AG10803 (cell line): ENCODE data around the gene SPRED2.

Experiments used
- DNase-seq: peaks from one replicate; pipeline ENCODE4 v3.0.0; 2010; ENCODE audit warnings: low read depth
- H3K4me3 ChIP-seq: 2 replicates; pipeline ENCODE4 v1.5.1; 2011; ENCODE audit warnings: mild to moderate bottlenecking, low read length, control low read depth
- TF ChIP-seq, protein P1 (sequence below): conservative IDR thresholded peaks from 2 replicates; pipeline ENCODE4 v1.5.1; 2011; ENCODE audit warnings: mild to moderate bottlenecking, low read length, control low read depth, inconsistent platforms

Gene SPRED2

DNA sequence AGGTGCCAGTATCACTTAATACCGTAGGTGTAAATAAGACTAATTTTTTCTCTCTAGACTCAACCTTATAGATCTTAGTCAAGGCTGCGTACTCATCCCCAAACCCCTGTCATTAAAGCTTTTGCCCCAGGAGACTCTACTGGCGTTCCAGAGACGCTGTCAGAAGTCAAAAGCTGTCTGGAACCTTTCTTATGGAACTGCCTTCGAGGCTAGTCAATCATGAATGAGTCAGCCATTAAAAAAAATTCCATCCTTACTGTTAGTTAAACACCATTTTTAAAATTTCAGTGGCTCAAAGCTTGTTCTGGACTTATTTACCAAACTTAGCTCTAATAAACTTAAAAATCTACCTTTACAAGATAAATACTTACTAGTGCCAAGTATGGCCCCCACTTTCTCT is 52.1 kb downstream of the SPRED2 start:
- H3K4me3 ChIP-seq: no peak overlapping the region
- DNase-seq: no peak
- TF ChIP-seq, protein P1, sequence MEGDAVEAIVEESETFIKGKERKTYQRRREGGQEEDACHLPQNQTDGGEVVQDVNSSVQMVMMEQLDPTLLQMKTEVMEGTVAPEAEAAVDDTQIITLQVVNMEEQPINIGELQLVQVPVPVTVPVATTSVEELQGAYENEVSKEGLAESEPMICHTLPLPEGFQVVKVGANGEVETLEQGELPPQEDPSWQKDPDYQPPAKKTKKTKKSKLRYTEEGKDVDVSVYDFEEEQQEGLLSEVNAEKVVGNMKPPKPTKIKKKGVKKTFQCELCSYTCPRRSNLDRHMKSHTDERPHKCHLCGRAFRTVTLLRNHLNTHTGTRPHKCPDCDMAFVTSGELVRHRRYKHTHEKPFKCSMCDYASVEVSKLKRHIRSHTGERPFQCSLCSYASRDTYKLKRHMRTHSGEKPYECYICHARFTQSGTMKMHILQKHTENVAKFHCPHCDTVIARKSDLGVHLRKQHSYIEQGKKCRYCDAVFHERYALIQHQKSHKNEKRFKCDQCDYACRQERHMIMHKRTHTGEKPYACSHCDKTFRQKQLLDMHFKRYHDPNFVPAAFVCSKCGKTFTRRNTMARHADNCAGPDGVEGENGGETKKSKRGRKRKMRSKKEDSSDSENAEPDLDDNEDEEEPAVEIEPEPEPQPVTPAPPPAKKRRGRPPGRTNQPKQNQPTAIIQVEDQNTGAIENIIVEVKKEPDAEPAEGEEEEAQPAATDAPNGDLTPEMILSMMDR: no peak

DNA sequence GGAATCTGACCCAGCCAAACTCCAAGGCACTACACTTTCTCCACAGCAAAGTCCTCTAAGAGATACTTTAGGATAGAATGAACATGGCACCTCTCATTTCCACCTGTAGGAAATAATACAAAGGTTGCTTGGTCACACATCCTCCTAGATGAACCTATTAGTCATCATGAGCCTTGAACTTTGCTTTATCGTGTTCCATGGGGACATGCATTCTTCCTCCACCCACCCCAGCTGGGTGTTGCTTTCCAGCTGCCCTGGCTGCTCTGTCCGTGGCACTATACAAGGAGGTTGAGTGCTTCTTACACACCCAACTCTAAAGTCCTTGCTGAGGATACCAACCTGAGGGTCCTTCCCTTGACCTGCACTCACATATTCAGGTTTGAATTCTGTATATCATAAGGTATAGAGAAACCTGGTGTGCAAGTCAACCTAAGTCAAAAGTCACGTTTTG is 52.7 kb downstream of the SPRED2 start:
- TF ChIP-seq, protein P1: no peak
- H3K4me3 ChIP-seq: no peak overlapping the region
- no peak for DNase-seq

DNA sequence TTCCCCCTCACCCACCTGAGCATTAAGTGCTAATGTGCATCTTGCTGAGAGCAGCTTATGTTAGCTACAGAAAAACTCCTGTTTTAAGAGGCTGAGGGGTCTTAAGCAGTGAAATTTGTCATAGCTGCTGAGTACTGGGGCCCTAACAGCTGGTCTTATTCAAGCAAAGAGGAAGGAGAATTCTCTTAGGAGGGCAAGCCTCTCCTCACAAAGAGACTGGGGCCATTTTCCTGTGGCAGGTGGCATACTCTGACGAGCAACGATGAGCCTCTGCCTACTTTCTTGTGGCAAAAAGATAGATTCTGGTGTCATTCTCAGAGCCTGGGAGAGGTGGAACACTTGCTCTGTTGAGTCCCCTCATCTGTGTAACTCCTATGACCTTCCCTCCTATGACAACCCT is 53.2 kb downstream of the SPRED2 start:
- TF ChIP-seq, protein P1: no peak
- no peak overlapping the region for H3K4me3 ChIP-seq
- no peak for DNase-seq

DNA sequence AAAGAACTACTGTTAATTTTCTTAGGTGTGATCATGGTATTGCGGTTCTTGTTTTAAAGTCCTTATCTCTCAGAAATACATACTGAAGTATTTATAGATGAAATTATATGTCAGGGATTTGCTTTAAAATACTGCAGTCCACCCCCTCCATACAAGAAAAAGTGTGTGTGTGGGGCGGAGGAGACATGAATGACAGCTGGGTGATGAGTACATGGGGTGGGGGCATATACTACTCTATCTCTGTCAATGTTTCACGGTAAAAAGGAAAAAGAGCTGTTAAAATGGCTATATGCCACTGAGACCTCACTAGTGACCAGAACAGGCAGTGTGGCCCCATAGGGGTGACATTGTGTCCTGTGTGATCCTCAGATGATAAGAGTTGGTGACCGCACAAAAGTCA is 54.1 kb downstream of the SPRED2 start:
- TF ChIP-seq, protein P1: no peak
- no peak overlapping the region for H3K4me3 ChIP-seq
- DNase-seq: no peak

DNA sequence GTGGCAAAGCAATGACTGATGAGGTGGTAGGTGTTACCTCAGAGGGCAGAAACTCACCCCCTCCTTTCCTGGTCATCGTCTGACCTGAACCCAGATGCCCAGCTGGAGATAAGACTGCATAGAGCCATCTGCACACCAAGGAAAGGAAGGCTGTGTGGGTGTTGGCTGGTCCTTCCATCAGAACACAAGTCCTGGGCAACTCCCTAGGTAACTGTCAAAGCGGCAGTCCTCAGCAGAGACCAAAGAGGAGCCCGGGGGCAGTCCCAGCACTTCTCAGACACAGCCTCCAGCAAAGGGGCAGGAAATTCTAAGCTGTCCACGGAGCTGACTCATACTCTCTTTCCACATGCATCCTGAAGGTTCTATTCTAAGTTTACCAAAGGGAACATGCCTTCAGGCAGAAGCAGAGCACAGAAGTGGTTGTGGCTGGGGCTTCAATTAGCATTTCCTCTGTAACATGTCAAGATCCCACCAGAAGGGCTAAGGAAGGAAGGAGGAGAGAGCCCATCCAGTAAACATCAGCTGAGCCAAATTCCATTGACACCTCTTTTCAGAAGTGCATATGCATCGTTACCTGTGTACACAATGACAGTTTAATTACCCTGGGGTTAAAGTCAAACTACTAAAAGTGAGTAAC is 54.7 kb downstream of the SPRED2 start:
- no peak overlapping the region; the same call in 1 of the 2 replicates for H3K4me3 ChIP-seq
- peak; percentile 77 for DNase-seq
- TF ChIP-seq, protein P1: no peak

DNA sequence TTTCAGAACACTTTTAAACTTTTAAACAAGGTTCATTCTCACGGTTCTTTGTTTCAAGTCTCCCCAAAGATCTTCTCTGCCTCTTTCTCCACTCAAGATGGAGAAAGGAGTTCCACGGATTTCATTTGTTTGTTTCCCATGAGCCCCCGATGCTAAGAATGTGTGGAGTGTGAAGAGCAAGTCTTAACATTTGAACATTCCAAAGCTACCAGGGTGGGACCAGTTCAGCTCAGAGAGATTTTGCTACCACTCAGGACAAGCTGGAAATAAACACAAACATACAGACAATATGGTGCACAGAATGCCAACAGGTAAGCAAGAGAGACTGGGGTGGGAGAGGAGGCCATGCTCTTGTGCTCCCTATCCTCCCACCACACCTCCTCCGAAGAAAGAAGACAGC is 56.7 kb downstream of the SPRED2 start:
- no peak overlapping the region for H3K4me3 ChIP-seq
- DNase-seq: no peak
- TF ChIP-seq, protein P1: no peak

DNA sequence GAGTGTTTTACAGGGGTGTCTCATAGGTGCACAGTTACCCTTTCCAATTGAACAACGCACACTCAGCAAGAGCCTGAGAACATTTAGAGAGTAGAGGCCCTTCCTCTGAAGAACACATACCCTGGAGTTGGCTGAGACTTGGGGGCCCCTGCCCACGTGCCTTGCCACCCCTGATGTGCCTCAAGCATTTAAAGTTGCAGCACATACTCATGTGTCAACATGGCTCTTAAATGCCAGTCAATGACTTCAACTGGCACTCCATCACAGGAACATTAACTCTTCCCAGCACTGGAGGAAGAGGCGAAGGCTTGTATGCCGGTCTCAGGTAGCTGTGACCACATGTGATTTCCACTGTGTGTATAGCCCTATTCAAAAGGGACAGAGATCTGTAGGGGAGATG is 57.4 kb downstream of the SPRED2 start:
- TF ChIP-seq, protein P1: no peak
- DNase-seq: no peak
- no peak overlapping the region for H3K4me3 ChIP-seq
